Measurements from ENCODE around the gene STX4. TPM values are rescaled to one million over a fixed set of nuclear protein-coding genes. Genes with fewer than 3 reads are reported as not detected.
A peak's percentile ranks its signal among the peaks of the same experiment; 100 is the strongest.
"Not testable (repeated sequence)": the region's sequence is repeated elsewhere in the genome, so short reads cannot be mapped to it uniquely, and the experiment has no call there.

Gene STX4
- total RNA-seq, 4 donors from 2014 or later, result 50.8 to 163 (median 79.7) TPM

DNA sequence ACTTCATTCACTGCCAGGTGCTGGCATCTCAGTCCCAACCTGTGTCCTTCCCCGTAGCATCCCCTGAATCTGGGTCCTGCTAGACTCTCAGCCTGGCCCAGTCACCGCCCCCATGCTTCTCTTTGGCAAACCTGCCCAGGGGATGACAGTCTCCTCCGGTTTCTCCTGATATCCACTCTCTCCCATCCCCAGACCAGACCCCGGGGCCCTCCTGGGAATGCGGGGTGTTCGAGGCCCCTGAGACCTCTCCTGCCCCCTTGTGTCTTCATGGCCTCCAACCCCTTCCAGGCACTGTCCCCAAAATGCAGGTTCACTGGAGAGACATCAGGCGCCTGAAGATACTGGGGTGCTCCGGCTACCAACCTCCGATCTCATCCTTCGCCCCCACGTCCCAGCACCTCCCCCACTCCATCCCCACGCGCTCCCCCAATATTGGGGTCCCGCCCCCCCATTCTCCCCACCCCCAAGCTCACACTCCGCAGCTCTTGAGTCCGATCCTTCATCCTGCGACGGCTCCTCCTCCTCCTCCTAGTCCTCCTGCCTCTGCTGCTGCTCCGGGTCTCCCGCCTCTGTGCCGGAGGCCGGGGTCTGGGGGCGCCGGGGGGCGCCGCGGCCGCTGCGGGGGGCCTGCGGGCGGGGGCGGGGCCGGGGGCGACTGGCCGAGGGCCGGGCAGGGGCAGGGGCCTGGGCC lies 23.3 kb upstream of the STX4 start:
- Histone ChIP-seq H3K27ac (no peak overlapping the region), H3K27me3 (peaks cover 78% of the 10 kb centered on the region), H3K9me3 (no peaks in the 10 kb centered on the region), H3K4me3 (no peak overlapping the region), H3K4me1 (peaks cover 0 to 4% (median 0%) of the 10 kb centered on the region in 4 donors), H3K36me3 (no peaks in the 10 kb centered on the region)
- in situ Hi-C loops (cut with MboI; ENCODE audit: low pct_ligation_motif_present in 1 of 4, low pct_unique_long_range_greater_than_20kb in 1 of 4, low sequenced_read_pairs in 3 of 4), result no loop called here
- intact Hi-C loops (cut with DNase I; ENCODE audit: low total_unique reads), result no loop called here
- TF ChIP-seq POLR2A (IDR thresholded peaks at IDR 0.05) (no peak), CTCF (IDR thresholded peaks at IDR 0.05) (no peak), EP300 (IDR thresholded peaks at IDR 0.05; ENCODE audit: low read depth) (no peak), POLR2AphosphoS5 (IDR thresholded peaks at IDR 0.05) (no peak)
- DNase-seq, result no peak
- 30 to 67% methylated on average over 1 to 15 of the region's 36 CpGs for WGBS, 2 donors (ENCODE audit: low coverage in 1 of 2)

GRCh38 chr16:31010585-31011325 lies 22.6 kb upstream of the STX4 start, which contains the start of gene STX1B:
Gene STX1B (minus strand): TSS chr16:31010638. CDS start chr16:31010396, 242 bp downstream.
- in situ Hi-C loops (cut with MboI; ENCODE audit: low pct_ligation_motif_present in 1 of 4, low pct_unique_long_range_greater_than_20kb in 1 of 4, low sequenced_read_pairs in 3 of 4), result no loop called here
- peak within 1 kb of the TSS in 1 of 4 donors; percentile 8 for H3K4me3 ChIP-seq
- 0 to 16% methylated on average over 6 to 21 of the region's 45 CpGs for WGBS, 2 donors (ENCODE audit: low coverage in 1 of 2)
- H3K36me3 ChIP-seq, result no peaks in the 10 kb centered on the region
- DNase-seq, result peak; percentile 21
- TF ChIP-seq POLR2AphosphoS5 (IDR thresholded peaks at IDR 0.05), result no peak
- TF ChIP-seq POLR2A (IDR thresholded peaks at IDR 0.05), result no peak
- no peak for TF ChIP-seq EP300 (IDR thresholded peaks at IDR 0.05; ENCODE audit: low read depth)
- no peak within 1 kb of the TSS for H3K27ac ChIP-seq
- H3K9me3 ChIP-seq, result no peaks in the 10 kb centered on the region
- H3K4me1 ChIP-seq, result peaks cover 0 to 4% (median 0%) of the 10 kb centered on the region in 4 donors
- H3K27me3 ChIP-seq, result peaks cover 80% of the 10 kb centered on the region
- intact Hi-C loops (cut with DNase I; ENCODE audit: low total_unique reads), result no loop called here

- in situ Hi-C loops (cut with MboI; ENCODE audit: low pct_ligation_motif_present in 1 of 4, low pct_unique_long_range_greater_than_20kb in 1 of 4, low sequenced_read_pairs in 3 of 4); DNase-seq; H3K4me3 ChIP-seq; H3K36me3 ChIP-seq; H3K4me1 ChIP-seq; H3K9me3 ChIP-seq; intact Hi-C loops (cut with DNase I; ENCODE audit: low total_unique reads); H3K27ac ChIP-seq: not testable (repeated sequence)
- WGBS, 2 donors (ENCODE audit: low coverage in 1 of 2), result 71 to 76% methylated on average over 4 to 7 of the region's 7 CpGs
- H3K27me3 ChIP-seq, result peaks cover 73% of the 10 kb centered on the region
Observed at GRCh38 chr16:31011815-31012214, 21.5 kb upstream of the STX4 start.

GRCh38 chr16:31013292-31013691 lies 20.1 kb upstream of the STX4 start:
- H3K4me3 ChIP-seq; in situ Hi-C loops (cut with MboI; ENCODE audit: low pct_ligation_motif_present in 1 of 4, low pct_unique_long_range_greater_than_20kb in 1 of 4, low sequenced_read_pairs in 3 of 4); H3K36me3 ChIP-seq; H3K27ac ChIP-seq; H3K9me3 ChIP-seq; H3K4me1 ChIP-seq; DNase-seq; intact Hi-C loops (cut with DNase I; ENCODE audit: low total_unique reads): not testable (repeated sequence)
- H3K27me3 ChIP-seq, result peaks cover 58% of the 10 kb centered on the region

GRCh38 chr16:31016018-31016417 lies 17.3 kb upstream of the STX4 start:
- no peaks in the 10 kb centered on the region for H3K36me3 ChIP-seq
- H3K9me3 ChIP-seq, result no peaks in the 10 kb centered on the region
- intact Hi-C loops (cut with DNase I; ENCODE audit: low total_unique reads) (no loop called here), in situ Hi-C loops (cut with MboI; ENCODE audit: low pct_ligation_motif_present in 1 of 4, low pct_unique_long_range_greater_than_20kb in 1 of 4, low sequenced_read_pairs in 3 of 4) (no loop called here)
- WGBS, 2 donors (ENCODE audit: low coverage in 1 of 2), result 77% methylated on average over 6 of the region's 6 CpGs; no CpG with 5 or more reads in 1 of the 2 donors
- DNase-seq, result no peak
- TF ChIP-seq EP300 (IDR thresholded peaks at IDR 0.05; ENCODE audit: low read depth) (no peak), POLR2AphosphoS5 (IDR thresholded peaks at IDR 0.05) (no peak), CTCF (IDR thresholded peaks at IDR 0.05) (no peak), POLR2A (IDR thresholded peaks at IDR 0.05) (no peak)
- H3K27ac ChIP-seq, result no peak overlapping the region
- peaks cover 33% of the 10 kb centered on the region for H3K27me3 ChIP-seq
- no peak overlapping the region for H3K4me3 ChIP-seq
- H3K4me1 ChIP-seq, result no peaks in the 10 kb centered on the region

DNA sequence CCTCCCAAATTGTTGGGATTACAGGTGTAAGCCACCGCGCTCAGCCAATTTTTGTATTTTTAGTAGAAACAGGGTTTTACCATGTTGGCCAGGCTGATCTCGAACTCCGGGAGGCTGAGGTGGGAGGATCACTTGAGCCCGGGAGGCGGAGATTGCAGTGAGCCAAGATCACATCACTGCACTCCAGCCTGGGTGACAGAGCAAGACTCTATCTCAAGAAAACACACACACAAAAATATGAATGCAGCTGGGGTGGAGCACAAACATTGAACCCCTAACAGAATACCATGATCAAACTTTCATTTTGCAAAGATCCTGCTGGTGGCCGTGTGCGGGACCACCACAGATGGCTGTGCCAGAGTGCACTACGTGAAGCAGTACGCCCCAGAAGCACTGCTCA lies 15.6 kb upstream of the STX4 start:
- in situ Hi-C loops (cut with MboI; ENCODE audit: low pct_ligation_motif_present in 1 of 4, low pct_unique_long_range_greater_than_20kb in 1 of 4, low sequenced_read_pairs in 3 of 4); H3K9me3 ChIP-seq; H3K4me1 ChIP-seq; DNase-seq; H3K4me3 ChIP-seq; H3K27ac ChIP-seq; intact Hi-C loops (cut with DNase I; ENCODE audit: low total_unique reads); H3K36me3 ChIP-seq: not testable (repeated sequence)
- H3K27me3 ChIP-seq, result peaks cover 16% of the 10 kb centered on the region
- 94% methylated on average over 10 of the region's 10 CpGs; no CpG with 5 or more reads in 1 of the 2 donors for WGBS, 2 donors (ENCODE audit: low coverage in 1 of 2)
